Measurements from ENCODE around the gene CLCA4. TPM values are rescaled to one million over a fixed set of nuclear protein-coding genes. Genes with fewer than 3 reads are reported as not detected.

The CLCA4 gene
- total and polyA plus RNA-seq, 9 of the 15 experiments (the other 6 are each of a cell fraction or from before 2014, with no cell fraction given) = not detected

DNA sequence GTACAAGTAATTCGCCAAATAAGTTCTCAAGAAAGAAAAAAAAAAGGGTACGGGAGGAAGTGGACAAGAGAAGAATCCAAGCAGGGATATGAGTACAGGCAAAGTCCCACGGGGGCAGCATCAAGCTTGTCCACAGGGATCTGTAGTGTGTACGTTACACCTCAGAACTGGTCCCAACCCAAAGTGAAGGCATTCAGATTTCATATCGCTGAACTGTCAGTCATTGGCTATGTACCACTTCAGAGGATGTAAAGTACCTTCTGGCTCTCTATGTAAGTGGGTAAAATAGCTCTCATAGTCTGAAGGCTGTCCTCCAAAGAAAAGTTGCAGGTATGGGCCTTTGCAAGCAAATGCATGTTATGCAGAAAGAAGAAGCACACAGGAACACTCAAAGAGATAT, 8.1 kb upstream of the CLCA4 start (continued):
- TF ChIP-seq, protein P1, sequence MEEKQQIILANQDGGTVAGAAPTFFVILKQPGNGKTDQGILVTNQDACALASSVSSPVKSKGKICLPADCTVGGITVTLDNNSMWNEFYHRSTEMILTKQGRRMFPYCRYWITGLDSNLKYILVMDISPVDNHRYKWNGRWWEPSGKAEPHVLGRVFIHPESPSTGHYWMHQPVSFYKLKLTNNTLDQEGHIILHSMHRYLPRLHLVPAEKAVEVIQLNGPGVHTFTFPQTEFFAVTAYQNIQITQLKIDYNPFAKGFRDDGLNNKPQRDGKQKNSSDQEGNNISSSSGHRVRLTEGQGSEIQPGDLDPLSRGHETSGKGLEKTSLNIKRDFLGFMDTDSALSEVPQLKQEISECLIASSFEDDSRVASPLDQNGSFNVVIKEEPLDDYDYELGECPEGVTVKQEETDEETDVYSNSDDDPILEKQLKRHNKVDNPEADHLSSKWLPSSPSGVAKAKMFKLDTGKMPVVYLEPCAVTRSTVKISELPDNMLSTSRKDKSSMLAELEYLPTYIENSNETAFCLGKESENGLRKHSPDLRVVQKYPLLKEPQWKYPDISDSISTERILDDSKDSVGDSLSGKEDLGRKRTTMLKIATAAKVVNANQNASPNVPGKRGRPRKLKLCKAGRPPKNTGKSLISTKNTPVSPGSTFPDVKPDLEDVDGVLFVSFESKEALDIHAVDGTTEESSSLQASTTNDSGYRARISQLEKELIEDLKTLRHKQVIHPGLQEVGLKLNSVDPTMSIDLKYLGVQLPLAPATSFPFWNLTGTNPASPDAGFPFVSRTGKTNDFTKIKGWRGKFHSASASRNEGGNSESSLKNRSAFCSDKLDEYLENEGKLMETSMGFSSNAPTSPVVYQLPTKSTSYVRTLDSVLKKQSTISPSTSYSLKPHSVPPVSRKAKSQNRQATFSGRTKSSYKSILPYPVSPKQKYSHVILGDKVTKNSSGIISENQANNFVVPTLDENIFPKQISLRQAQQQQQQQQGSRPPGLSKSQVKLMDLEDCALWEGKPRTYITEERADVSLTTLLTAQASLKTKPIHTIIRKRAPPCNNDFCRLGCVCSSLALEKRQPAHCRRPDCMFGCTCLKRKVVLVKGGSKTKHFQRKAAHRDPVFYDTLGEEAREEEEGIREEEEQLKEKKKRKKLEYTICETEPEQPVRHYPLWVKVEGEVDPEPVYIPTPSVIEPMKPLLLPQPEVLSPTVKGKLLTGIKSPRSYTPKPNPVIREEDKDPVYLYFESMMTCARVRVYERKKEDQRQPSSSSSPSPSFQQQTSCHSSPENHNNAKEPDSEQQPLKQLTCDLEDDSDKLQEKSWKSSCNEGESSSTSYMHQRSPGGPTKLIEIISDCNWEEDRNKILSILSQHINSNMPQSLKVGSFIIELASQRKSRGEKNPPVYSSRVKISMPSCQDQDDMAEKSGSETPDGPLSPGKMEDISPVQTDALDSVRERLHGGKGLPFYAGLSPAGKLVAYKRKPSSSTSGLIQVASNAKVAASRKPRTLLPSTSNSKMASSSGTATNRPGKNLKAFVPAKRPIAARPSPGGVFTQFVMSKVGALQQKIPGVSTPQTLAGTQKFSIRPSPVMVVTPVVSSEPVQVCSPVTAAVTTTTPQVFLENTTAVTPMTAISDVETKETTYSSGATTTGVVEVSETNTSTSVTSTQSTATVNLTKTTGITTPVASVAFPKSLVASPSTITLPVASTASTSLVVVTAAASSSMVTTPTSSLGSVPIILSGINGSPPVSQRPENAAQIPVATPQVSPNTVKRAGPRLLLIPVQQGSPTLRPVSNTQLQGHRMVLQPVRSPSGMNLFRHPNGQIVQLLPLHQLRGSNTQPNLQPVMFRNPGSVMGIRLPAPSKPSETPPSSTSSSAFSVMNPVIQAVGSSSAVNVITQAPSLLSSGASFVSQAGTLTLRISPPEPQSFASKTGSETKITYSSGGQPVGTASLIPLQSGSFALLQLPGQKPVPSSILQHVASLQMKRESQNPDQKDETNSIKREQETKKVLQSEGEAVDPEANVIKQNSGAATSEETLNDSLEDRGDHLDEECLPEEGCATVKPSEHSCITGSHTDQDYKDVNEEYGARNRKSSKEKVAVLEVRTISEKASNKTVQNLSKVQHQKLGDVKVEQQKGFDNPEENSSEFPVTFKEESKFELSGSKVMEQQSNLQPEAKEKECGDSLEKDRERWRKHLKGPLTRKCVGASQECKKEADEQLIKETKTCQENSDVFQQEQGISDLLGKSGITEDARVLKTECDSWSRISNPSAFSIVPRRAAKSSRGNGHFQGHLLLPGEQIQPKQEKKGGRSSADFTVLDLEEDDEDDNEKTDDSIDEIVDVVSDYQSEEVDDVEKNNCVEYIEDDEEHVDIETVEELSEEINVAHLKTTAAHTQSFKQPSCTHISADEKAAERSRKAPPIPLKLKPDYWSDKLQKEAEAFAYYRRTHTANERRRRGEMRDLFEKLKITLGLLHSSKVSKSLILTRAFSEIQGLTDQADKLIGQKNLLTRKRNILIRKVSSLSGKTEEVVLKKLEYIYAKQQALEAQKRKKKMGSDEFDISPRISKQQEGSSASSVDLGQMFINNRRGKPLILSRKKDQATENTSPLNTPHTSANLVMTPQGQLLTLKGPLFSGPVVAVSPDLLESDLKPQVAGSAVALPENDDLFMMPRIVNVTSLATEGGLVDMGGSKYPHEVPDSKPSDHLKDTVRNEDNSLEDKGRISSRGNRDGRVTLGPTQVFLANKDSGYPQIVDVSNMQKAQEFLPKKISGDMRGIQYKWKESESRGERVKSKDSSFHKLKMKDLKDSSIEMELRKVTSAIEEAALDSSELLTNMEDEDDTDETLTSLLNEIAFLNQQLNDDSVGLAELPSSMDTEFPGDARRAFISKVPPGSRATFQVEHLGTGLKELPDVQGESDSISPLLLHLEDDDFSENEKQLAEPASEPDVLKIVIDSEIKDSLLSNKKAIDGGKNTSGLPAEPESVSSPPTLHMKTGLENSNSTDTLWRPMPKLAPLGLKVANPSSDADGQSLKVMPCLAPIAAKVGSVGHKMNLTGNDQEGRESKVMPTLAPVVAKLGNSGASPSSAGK (IDR thresholded peaks at IDR 0.05) = no peak
- no peak for TF ChIP-seq CCNT2 (IDR thresholded peaks at IDR 0.05; ENCODE audit: borderline replicate concordance, extremely low read depth, insufficient read length, low read depth, low read length)
- TF ChIP-seq ZNF134 (CRISPR knock-in tag; conservative IDR thresholded peaks at IDR 0.05) = no peak
- no peak for TF ChIP-seq ZNF133 (CRISPR knock-in tag; IDR thresholded peaks at IDR 0.05)
- TF ChIP-seq SPI1 (IDR thresholded peaks at IDR 0.05; ENCODE audit: borderline replicate concordance, low read depth, low read length) = no peak
- no peak for TF ChIP-seq ZNF24 (IDR thresholded peaks at IDR 0.05)
- TF ChIP-seq ZEB2 (IDR thresholded peaks at IDR 0.05) = no peak
- TF ChIP-seq, protein P2, sequence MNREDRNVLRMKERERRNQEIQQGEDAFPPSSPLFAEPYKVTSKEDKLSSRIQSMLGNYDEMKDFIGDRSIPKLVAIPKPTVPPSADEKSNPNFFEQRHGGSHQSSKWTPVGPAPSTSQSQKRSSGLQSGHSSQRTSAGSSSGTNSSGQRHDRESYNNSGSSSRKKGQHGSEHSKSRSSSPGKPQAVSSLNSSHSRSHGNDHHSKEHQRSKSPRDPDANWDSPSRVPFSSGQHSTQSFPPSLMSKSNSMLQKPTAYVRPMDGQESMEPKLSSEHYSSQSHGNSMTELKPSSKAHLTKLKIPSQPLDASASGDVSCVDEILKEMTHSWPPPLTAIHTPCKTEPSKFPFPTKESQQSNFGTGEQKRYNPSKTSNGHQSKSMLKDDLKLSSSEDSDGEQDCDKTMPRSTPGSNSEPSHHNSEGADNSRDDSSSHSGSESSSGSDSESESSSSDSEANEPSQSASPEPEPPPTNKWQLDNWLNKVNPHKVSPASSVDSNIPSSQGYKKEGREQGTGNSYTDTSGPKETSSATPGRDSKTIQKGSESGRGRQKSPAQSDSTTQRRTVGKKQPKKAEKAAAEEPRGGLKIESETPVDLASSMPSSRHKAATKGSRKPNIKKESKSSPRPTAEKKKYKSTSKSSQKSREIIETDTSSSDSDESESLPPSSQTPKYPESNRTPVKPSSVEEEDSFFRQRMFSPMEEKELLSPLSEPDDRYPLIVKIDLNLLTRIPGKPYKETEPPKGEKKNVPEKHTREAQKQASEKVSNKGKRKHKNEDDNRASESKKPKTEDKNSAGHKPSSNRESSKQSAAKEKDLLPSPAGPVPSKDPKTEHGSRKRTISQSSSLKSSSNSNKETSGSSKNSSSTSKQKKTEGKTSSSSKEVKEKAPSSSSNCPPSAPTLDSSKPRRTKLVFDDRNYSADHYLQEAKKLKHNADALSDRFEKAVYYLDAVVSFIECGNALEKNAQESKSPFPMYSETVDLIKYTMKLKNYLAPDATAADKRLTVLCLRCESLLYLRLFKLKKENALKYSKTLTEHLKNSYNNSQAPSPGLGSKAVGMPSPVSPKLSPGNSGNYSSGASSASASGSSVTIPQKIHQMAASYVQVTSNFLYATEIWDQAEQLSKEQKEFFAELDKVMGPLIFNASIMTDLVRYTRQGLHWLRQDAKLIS (CRISPR knock-in tag; IDR thresholded peaks at IDR 0.05) = no peak

Data from K562 (cell line).